ENCODE data around the gene IFITM1.

IFITM1 gene

GRCh38 chr11:297051-297585, 16.7 kb upstream of the IFITM1 start:
- H3K27ac ChIP-seq (ENCODE audit: low read depth, low read length, poor library complexity, severe bottlenecking): no peak overlapping the region

GRCh38 chr11:297586-298405, 16.0 kb upstream of the IFITM1 start:
- no peaks in the 10 kb centered on the region for H3K9me3 ChIP-seq (ENCODE audit: low read length)
- no peak overlapping the region for H3K9ac ChIP-seq (ENCODE audit: low read length)
- no peak overlapping the region for H2AFZ ChIP-seq (ENCODE audit: low read length)
- no peak for TF ChIP-seq CTCF (IDR thresholded peaks at IDR 0.05; ENCODE audit: low read length)
- TF ChIP-seq EZH2 (IDR thresholded peaks at IDR 0.05; ENCODE audit: borderline replicate concordance, low read length): no peak
- H3K79me2 ChIP-seq (ENCODE audit: insufficient read depth, low read length): no peaks in the 10 kb centered on the region
- H3K4me1 ChIP-seq (ENCODE audit: insufficient read depth, low read length, severe bottlenecking): peaks cover 5% of the 10 kb centered on the region
- no peaks in the 10 kb centered on the region for H3K9me2 ChIP-seq (ENCODE audit: low read depth, low read length)
- H3K27me3 ChIP-seq (ENCODE audit: insufficient read depth, low read length): peaks cover 10% of the 10 kb centered on the region; the same call in 1 of the 2 replicates
- H3K4me3 ChIP-seq (ENCODE audit: low read depth, low read length, poor library complexity, severe bottlenecking): no peak overlapping the region
- no peaks in the 10 kb centered on the region for H4K20me1 ChIP-seq (ENCODE audit: insufficient read depth, low read length)
- H3K27ac ChIP-seq (ENCODE audit: low read depth, low read length, poor library complexity, severe bottlenecking): no peak overlapping the region
- no peak overlapping the region for H3K4me2 ChIP-seq (ENCODE audit: low read length)
- H3K36me3 ChIP-seq (ENCODE audit: insufficient read depth, low read length): peaks cover 15% of the 10 kb centered on the region
- H3F3A ChIP-seq (ENCODE audit: insufficient read depth, low read length): no peaks in the 10 kb centered on the region

More at GRCh38 chr11:297051-297585, 16.7 kb upstream of the IFITM1 start:
- Histone ChIP-seq H3K27me3 (ENCODE audit: insufficient read depth, low read length) (peaks cover 10% of the 10 kb centered on the region; the same call in 1 of the 2 replicates), H3K9me2 (ENCODE audit: low read depth, low read length) (no peaks in the 10 kb centered on the region), H3K79me2 (ENCODE audit: insufficient read depth, low read length) (no peaks in the 10 kb centered on the region), H3F3A (ENCODE audit: insufficient read depth, low read length) (no peaks in the 10 kb centered on the region), H3K9me3 (ENCODE audit: low read length) (no peaks in the 10 kb centered on the region), H3K4me2 (ENCODE audit: low read length) (no peak overlapping the region), H3K9ac (ENCODE audit: low read length) (no peak overlapping the region), H4K20me1 (ENCODE audit: insufficient read depth, low read length) (no peaks in the 10 kb centered on the region), H3K4me1 (ENCODE audit: insufficient read depth, low read length, severe bottlenecking) (peaks cover 5% of the 10 kb centered on the region), H3K4me3 (ENCODE audit: low read depth, low read length, poor library complexity, severe bottlenecking) (no peak overlapping the region), H3K36me3 (ENCODE audit: insufficient read depth, low read length) (peaks cover 15% of the 10 kb centered on the region), H2AFZ (ENCODE audit: low read length) (no peak overlapping the region)
- TF ChIP-seq EZH2 (IDR thresholded peaks at IDR 0.05; ENCODE audit: borderline replicate concordance, low read length): no peak
- TF ChIP-seq CTCF (IDR thresholded peaks at IDR 0.05; ENCODE audit: low read length): no peak

GRCh38 chr11:298406-299065, 15.3 kb upstream of the IFITM1 start:
- Histone ChIP-seq H3K79me2 (ENCODE audit: insufficient read depth, low read length) (no peaks in the 10 kb centered on the region), H3K4me3 (ENCODE audit: low read depth, low read length, poor library complexity, severe bottlenecking) (no peak overlapping the region), H3K4me1 (ENCODE audit: insufficient read depth, low read length, severe bottlenecking) (peaks cover 5% of the 10 kb centered on the region), H3K9ac (ENCODE audit: low read length) (no peak overlapping the region), H3K27me3 (ENCODE audit: insufficient read depth, low read length) (peaks cover 10% of the 10 kb centered on the region; the same call in 1 of the 2 replicates), H4K20me1 (ENCODE audit: insufficient read depth, low read length) (no peaks in the 10 kb centered on the region), H3K27ac (ENCODE audit: low read depth, low read length, poor library complexity, severe bottlenecking) (no peak overlapping the region), H3K9me2 (ENCODE audit: low read depth, low read length) (no peaks in the 10 kb centered on the region), H3K9me3 (ENCODE audit: low read length) (no peaks in the 10 kb centered on the region), H3K4me2 (ENCODE audit: low read length) (no peak overlapping the region), H3F3A (ENCODE audit: insufficient read depth, low read length) (no peaks in the 10 kb centered on the region), H3K36me3 (ENCODE audit: insufficient read depth, low read length) (peaks cover 8% of the 10 kb centered on the region), H2AFZ (ENCODE audit: low read length) (no peak overlapping the region)
- no peak for TF ChIP-seq EZH2 (IDR thresholded peaks at IDR 0.05; ENCODE audit: borderline replicate concordance, low read length)
- no peak for TF ChIP-seq CTCF (IDR thresholded peaks at IDR 0.05; ENCODE audit: low read length)
